DMS79 treated with DMSO at 0.1 percent for 48 hours (cell line): ENCODE measurements around the gene NIBAN1.

Source experiments
- DNase-seq: peaks from one replicate; lab custom pipeline; 2025; lab: John Stamatoyannopoulos, UW

Gene NIBAN1

GRCh38 chr1:184945678-184946412 lies 28.5 kb downstream of the NIBAN1 start:
- no peak for DNase-seq

DNA sequence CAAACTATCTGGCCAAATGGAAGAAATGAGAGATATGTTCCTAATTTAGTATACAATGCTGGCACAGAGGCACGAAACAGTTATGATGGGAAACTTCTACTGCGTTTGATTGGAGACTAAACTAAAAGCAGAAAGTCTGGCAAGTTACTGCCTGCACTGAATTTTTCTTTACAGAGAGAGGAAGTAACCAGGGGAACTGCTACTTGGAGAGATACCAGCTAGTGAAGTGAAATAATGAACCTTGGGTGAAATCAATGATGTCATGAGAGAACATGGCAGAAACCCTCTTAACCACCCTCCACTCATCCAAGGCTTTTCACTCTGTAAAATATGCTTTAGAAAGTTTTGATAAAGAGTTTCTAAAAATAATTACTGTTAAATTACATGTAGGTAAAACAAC lies 29.3 kb downstream of the NIBAN1 start:
- no peak for DNase-seq

DNA sequence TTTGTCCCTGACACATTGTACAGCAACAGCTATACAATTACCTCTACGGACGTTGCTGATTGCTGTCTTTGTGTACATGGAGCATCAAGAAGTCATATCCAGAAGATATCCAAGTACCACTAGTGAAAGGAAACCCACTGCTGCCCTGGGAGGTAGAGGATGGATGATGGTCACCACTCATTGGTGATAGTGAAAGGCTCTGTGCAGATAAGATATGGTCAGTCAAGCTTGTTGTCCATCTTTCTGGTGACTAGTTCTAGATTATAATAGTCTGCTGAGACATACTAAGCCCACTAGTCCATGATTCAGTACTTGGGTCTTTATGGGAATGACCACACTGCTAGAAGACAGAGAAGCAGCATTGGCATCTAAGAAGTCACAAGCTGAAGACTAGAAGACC lies 30.3 kb downstream of the NIBAN1 start:
- DNase-seq = no peak

- no peak for DNase-seq
Observed at GRCh38 chr1:184941735-184942134, 32.6 kb downstream of the NIBAN1 start.

DNA sequence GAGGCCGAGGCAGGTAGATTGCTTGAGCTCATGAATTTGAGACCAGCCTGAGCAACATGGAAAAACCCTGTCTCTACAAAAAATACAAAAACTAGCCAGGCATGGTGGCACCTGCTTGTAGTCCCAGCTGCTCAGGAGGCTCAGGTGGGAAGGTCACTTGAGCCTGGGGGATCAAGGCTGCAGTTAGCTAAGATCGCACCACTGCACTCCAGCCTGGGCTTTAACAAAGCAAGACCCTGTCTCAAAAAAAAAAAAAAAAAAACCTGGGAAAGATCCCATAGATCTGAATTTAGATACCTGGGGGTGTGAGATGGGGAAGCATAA lies 32.9 kb downstream of the NIBAN1 start:
- DNase-seq = no peak

DNA sequence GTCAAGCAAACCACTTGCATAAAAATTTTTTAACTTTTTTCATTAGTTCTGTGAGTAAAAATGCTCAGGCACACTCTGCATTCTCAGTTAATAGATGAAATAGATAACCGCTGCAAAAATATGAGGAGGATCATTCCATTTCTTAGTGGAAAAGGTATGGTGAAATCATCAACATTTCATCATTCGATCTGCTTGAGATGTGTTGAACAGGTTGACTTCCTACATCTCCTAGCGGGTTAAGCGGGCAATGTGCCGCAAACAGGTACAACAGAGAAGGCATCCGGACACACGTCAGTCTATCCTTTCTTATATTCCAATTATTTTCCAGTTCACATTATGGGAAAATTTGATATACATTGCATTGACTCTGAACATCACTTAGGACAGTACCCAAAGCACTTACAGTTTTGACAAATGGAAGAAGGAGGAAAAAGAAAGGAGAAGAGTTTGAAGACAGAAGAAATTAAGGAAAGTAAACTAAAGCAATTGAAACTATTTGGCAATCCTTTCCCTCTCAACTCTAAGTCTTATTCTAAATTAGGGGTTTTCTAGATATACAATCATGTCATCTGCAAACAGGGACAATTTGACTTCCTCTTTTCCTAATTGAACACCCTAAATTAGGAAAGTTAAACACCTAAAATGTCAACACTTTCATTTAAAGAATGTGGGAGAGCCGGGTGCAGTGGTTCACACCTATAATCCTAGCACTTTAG lies 33.5 kb downstream of the NIBAN1 start:
- no peak for DNase-seq

GRCh38 chr1:184940226-184940625 lies 34.1 kb downstream of the NIBAN1 start:
- no peak for DNase-seq

- DNase-seq = no peak
Observed at GRCh38 chr1:184937729-184938128, 36.6 kb downstream of the NIBAN1 start.

GRCh38 chr1:184935920-184936798 lies 38.1 kb downstream of the NIBAN1 start:
- peak; percentile 37 for DNase-seq

DNA sequence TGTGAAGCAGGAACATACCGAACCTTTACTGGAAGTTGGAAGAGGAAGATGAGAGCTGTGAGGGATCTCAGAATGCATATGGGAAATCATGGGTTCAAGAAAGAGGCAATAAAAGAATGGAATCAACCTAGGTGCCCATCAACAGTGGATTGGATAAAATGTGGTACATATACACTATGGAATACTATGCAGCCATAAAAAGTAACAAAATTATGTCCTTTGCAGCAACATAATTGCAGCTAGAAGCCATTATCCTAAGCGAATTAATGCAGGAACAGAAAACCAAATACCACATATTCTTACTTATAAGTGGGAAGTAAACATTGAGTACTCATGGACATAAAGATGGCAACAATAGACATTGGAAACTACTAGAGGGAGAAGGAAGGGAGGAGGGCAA lies 40.4 kb downstream of the NIBAN1 start:
- DNase-seq = no peak

DNA sequence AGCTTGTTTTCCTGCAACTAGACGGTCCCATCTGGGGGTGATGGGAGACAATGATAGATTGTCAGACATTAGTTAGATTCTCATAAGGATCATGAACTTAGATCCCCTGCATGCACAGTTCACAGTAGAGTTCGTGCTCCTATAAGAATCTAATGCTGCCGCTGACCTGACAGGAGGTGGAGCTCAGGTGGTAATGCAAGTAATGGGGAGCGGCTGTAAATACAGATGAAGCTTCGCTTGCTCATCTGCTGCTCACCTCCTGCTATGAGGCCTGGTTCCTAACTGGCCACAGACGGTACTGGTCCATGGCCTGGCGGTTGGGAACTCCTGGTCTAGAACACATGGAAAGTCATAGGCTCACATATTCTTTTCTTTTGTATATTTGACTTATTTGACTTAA lies 42.0 kb downstream of the NIBAN1 start:
- DNase-seq = no peak

GRCh38 chr1:184931566-184931965 lies 42.7 kb downstream of the NIBAN1 start:
- no peak for DNase-seq

DNA sequence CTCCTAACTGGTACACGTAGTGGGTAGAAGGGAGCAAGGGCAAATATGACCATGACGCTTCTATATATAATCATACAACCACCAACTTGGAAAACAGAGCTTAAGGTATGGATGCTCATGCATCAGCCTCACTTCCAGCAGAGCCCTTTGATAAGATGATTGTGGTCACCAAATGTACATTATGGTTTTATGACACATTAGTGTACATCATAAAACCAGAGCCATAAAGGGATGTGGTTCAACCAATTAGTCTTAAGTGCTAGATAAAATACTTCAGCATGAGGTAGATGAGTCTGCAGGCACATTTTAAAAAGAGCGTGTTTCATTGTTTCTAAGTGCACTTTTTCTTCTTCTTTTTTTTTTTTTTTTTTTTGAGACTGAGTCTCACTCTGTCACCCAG lies 43.7 kb downstream of the NIBAN1 start:
- peak; percentile 13 for DNase-seq

- no peak for DNase-seq
Observed at GRCh38 chr1:184930232-184930631, 44.1 kb downstream of the NIBAN1 start.

DNA sequence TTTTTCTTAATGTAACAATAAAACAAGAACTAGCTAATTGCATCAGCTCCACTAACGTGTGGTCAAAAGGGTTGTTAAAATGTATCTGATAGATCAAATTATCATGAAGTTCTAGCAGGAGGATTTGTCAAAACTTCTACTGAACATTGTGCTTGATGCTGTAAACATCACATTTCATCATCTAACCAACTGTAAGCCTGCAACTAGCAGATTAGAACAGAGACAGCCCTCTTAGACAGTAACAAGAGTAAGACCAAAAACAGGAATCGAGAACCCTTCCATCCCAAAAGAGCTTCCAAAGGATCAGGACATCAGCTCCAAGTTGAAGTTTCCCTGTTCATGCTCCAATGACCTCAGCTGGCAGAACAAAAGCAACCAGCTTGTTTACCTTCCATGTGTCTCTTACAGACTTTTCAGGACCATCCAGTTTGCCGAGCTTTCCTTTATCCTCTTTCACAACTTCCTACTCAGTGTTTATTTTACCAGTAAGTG lies 44.6 kb downstream of the NIBAN1 start:
- peak; percentile 25 for DNase-seq

- no peak for DNase-seq
Observed at GRCh38 chr1:184928394-184928793, 45.9 kb downstream of the NIBAN1 start.
